HEK293 (cell line): ENCODE data around the gene KCNE3.

ENCODE experiments used
- CTCF ChIA-PET: fragments of 350-600 bp; formaldehyde crosslinking; extraction: SDS; loops from one replicate; lab custom pipeline; 2021; ENCODE audit warnings: antibody characterized with exemption; lab: Yijun Ruan, JAX
- POLR2A ChIA-PET: fragments of 300-600 bp; formaldehyde crosslinking; extraction: SDS; loops from one replicate; lab custom pipeline; 2020; ENCODE audit warnings: antibody characterized with exemption, inconsistent platforms; lab: Yijun Ruan, JAX
- H3K27ac ChIP-seq: fragments of 200-500 bp; sonication (Bioruptor generic); 2 replicates; pipeline ENCODE4 v1.5.1; 2014; ENCODE audit warnings: low read depth, low read length, control low read depth, inconsistent platforms; ENCODE audit errors: extremely low read depth
- H3K36me3 ChIP-seq, 2 experiments: fragments of 200-500 bp in 1 of 2; sonication (Bioruptor generic) in 1 of 2; 1 replicate in 1 of 2; 2 replicates in 1 of 2; pipeline ENCODE4 v1.5.1; 2014 to 2017; ENCODE audit warnings: inconsistent platforms in 2 of 2, low read length in 2 of 2; ENCODE audit not compliant: control insufficient read depth in 2 of 2, insufficient read depth in 1 of 2
- H3K4me1 ChIP-seq: fragments of 200-500 bp; sonication (Bioruptor generic); 2 replicates; pipeline ENCODE4 v1.5.1; 2014; ENCODE audit warnings: mild to moderate bottlenecking, low read length, inconsistent platforms; ENCODE audit not compliant: control insufficient read depth, insufficient read depth
- H3K4me3 ChIP-seq: 2 replicates; pipeline ENCODE4 v1.5.1; 2011; ENCODE audit warnings: low read depth, mild to moderate bottlenecking, control low read depth, low read length, moderate library complexity
- H3K9me3 ChIP-seq: fragments of 200-500 bp; sonication (Bioruptor generic); 2 replicates; pipeline ENCODE4 v1.5.1; 2014; ENCODE audit warnings: low read depth, low read length, inconsistent platforms; ENCODE audit not compliant: control insufficient read depth, insufficient read depth
- GLI2 ChIP-seq: fragments of 450-650 bp; formaldehyde crosslinking; IDR thresholded peaks from 2 replicates; pipeline ENCODE4; 2017; ENCODE audit warnings: missing biosample characterization, missing genetic modification characterization, low read depth, borderline replicate concordance
- INSM2 ChIP-seq: fragments of 450-650 bp; formaldehyde crosslinking; IDR thresholded peaks from 2 replicates; pipeline ENCODE4 v1.5.1; 2016; ENCODE audit warnings: missing biosample characterization, missing genetic modification characterization
- KLF8 ChIP-seq: fragments of 450-650 bp; formaldehyde crosslinking; IDR thresholded peaks from 2 replicates; pipeline ENCODE4 v1.5.1; 2016; ENCODE audit warnings: missing biosample characterization, missing genetic modification characterization
- KLF9 ChIP-seq: fragments of 450-650 bp; formaldehyde crosslinking; IDR thresholded peaks from 2 replicates; pipeline ENCODE4 v1.5.1; 2016; ENCODE audit warnings: missing biosample characterization, missing genetic modification characterization, low read depth
- PBX3 ChIP-seq: sonication (generic); formaldehyde crosslinking; IDR thresholded peaks from 2 replicates; pipeline ENCODE4 v1.8.1; 2022; ENCODE audit warnings: mild to moderate bottlenecking, moderate library complexity, missing genetic modification reagents
- REPIN1 ChIP-seq: fragments of 450-650 bp; formaldehyde crosslinking; IDR thresholded peaks from 2 replicates; pipeline ENCODE4 v1.5.1; 2017; ENCODE audit warnings: missing biosample characterization, missing genetic modification characterization, low read depth
- SP7 ChIP-seq: fragments of 450-650 bp; formaldehyde crosslinking; IDR thresholded peaks from 2 replicates; pipeline ENCODE4 v1.5.1; 2016; ENCODE audit warnings: missing biosample characterization, missing genetic modification characterization
- TRIM28 ChIP-seq: IDR thresholded peaks from 2 replicates; pipeline ENCODE4 v1.6.1; 2011; ENCODE audit warnings: low read length, control low read depth, borderline replicate concordance
- ZBTB10 ChIP-seq: fragments of 450-650 bp; formaldehyde crosslinking; IDR thresholded peaks from 2 replicates; pipeline ENCODE4 v1.5.1; 2016; ENCODE audit warnings: missing biosample characterization, missing genetic modification characterization
- ZFP69B ChIP-seq: fragments of 450-650 bp; formaldehyde crosslinking; IDR thresholded peaks from 2 replicates; pipeline ENCODE4 v1.5.1; 2016; ENCODE audit warnings: missing biosample characterization, missing genetic modification characterization
- ZNF114 ChIP-seq: fragments of 450-650 bp; formaldehyde crosslinking; IDR thresholded peaks from 2 replicates; pipeline ENCODE4 v1.5.0; 2017; ENCODE audit warnings: missing biosample characterization, missing genetic modification characterization
- ZNF148 ChIP-seq: fragments of 450-650 bp; formaldehyde crosslinking; IDR thresholded peaks from 2 replicates; pipeline ENCODE4 v1.5.0; 2017; ENCODE audit warnings: missing biosample characterization, missing genetic modification characterization, borderline replicate concordance
- ZNF169 ChIP-seq: fragments of 450-650 bp; formaldehyde crosslinking; IDR thresholded peaks from 2 replicates; pipeline ENCODE4 v1.5.1; 2016; ENCODE audit warnings: missing biosample characterization, missing genetic modification characterization
- ZNF202 ChIP-seq: fragments of 450-650 bp; formaldehyde crosslinking; IDR thresholded peaks from 2 replicates; pipeline ENCODE4 v1.5.1; 2016; ENCODE audit warnings: missing biosample characterization, missing genetic modification characterization, borderline replicate concordance
- ZNF560 ChIP-seq: fragments of 450-650 bp; formaldehyde crosslinking; IDR thresholded peaks from 2 replicates; pipeline ENCODE4 v1.5.1; 2017; ENCODE audit warnings: missing biosample characterization, missing genetic modification characterization, borderline replicate concordance
- ZNF561 ChIP-seq: fragments of 450-650 bp; IDR thresholded peaks from 2 replicates; pipeline ENCODE4 v1.5.1; 2018; ENCODE audit warnings: missing biosample characterization, missing genetic modification characterization, borderline replicate concordance
- ZNF600 ChIP-seq: fragments of 450-650 bp; formaldehyde crosslinking; IDR thresholded peaks from 2 replicates; pipeline ENCODE4 v1.5.1; 2016; ENCODE audit warnings: missing biosample characterization, missing genetic modification characterization
- ZNF610 ChIP-seq: fragments of 450-650 bp; formaldehyde crosslinking; IDR thresholded peaks from 2 replicates; pipeline ENCODE4 v1.5.1; 2016; ENCODE audit warnings: missing biosample characterization, missing genetic modification characterization, borderline replicate concordance
- ZNF704 ChIP-seq: fragments of 450-650 bp; formaldehyde crosslinking; IDR thresholded peaks from 2 replicates; pipeline ENCODE4 v1.5.1; 2016; ENCODE audit warnings: missing biosample characterization, missing genetic modification characterization
- ZNF707 ChIP-seq: fragments of 450-650 bp; formaldehyde crosslinking; IDR thresholded peaks from 2 replicates; pipeline ENCODE4 v1.5.1; 2016; ENCODE audit warnings: missing biosample characterization, missing genetic modification characterization
- ZNF747 ChIP-seq: fragments of 450-650 bp; formaldehyde crosslinking; IDR thresholded peaks from 2 replicates; pipeline ENCODE4 v1.5.1; 2016; ENCODE audit warnings: missing biosample characterization, missing genetic modification characterization
- ZNF76 ChIP-seq: fragments of 450-650 bp; formaldehyde crosslinking; IDR thresholded peaks from 2 replicates; pipeline ENCODE4; 2016; ENCODE audit warnings: low read depth, missing biosample characterization, missing genetic modification characterization, borderline replicate concordance

Gene KCNE3

GRCh38 chr11:74471037-74471436 is 3.7 kb upstream of the KCNE3 start:
- H3K4me3 ChIP-seq = no peak overlapping the region
- TF ChIP-seq ZNF704 = no peak
- TF ChIP-seq ZNF202 (tag by site-specific recombination) = no peak
- TF ChIP-seq ZNF560 (tag by site-specific recombination) = no peak
- TF ChIP-seq, all 188 proteins: peak for 0
- Histone ChIP-seq H3K4me1 (no peaks in the 10 kb centered on the region), H3K9me3 (no peaks in the 10 kb centered on the region), H3K36me3 (no peaks in the 10 kb centered on the region), H3K27ac (no peak overlapping the region)
- ChIA-PET CTCF (interaction anchor here (0.6 to 1.1 kb wide), 2 partner anchors 18 to 34 kb away, joined by 3 read pairs; no protein-coding TSS in a partner anchor), POLR2A (interaction anchor here (0.7 kb wide), 1 partner anchor 22 kb away, joined by 7 read pairs; the partner anchor contains the start of gene LIPT2)

GRCh38 chr11:74470526-74470925 is 3.2 kb upstream of the KCNE3 start:
- H3K36me3 ChIP-seq = no peaks in the 10 kb centered on the region
- H3K27ac ChIP-seq = no peak overlapping the region
- TF ChIP-seq ZNF76 (tag by site-specific recombination) (no peak), ZNF202 (tag by site-specific recombination) (no peak), INSM2 (tag by site-specific recombination) (no peak), KLF9 (tag by site-specific recombination) (no peak), ZNF148 (tag by site-specific recombination) (no peak), SP7 (tag by site-specific recombination) (no peak), ZNF561 (tag by site-specific recombination) (no peak), ZNF600 (tag by site-specific recombination) (no peak)
- no peak overlapping the region for H3K4me3 ChIP-seq
- ChIA-PET CTCF (interaction anchor here (0.6 to 1.1 kb wide), 3 partner anchors 17 to 34 kb away, joined by 3 read pairs; no protein-coding TSS in a partner anchor), POLR2A (interaction anchor here (0.7 kb wide), 1 partner anchor 22 kb away, joined by 7 read pairs; the partner anchor contains the start of gene LIPT2)
- no peaks in the 10 kb centered on the region for H3K9me3 ChIP-seq
- no peaks in the 10 kb centered on the region for H3K4me1 ChIP-seq

GRCh38 chr11:74468936-74469335 is 1.6 kb upstream of the KCNE3 start:
- CTCF ChIA-PET = interaction anchor here (0.6 kb wide), 1 partner anchor 18 kb away, joined by 4 read pairs; no protein-coding TSS in a partner anchor
- POLR2A ChIA-PET = interaction anchor here (0.7 kb wide), 1 partner anchor 24 kb away, joined by 7 read pairs; the partner anchor contains the start of gene LIPT2
- TF ChIP-seq TRIM28 (no peak), KLF8 (tag by site-specific recombination) (no peak), ZFP69B (tag by site-specific recombination) (no peak), ZNF169 (no peak), ZNF707 (no peak), REPIN1 (tag by site-specific recombination) (no peak), ZNF610 (tag by site-specific recombination) (no peak), ZBTB10 (tag by site-specific recombination) (no peak), ZNF747 (tag by site-specific recombination) (no peak), PBX3 (CRISPR knock-in tag) (no peak), GLI2 (tag by site-specific recombination) (no peak), ZNF114 (tag by site-specific recombination) (no peak)

More at GRCh38 chr11:74468936-74469335, 1.6 kb upstream of the KCNE3 start:
- H3K27ac ChIP-seq = no peak overlapping the region
- no peak overlapping the region for H3K4me3 ChIP-seq
- no peaks in the 10 kb centered on the region for H3K36me3 ChIP-seq
- H3K4me1 ChIP-seq = no peaks in the 10 kb centered on the region
- no peaks in the 10 kb centered on the region for H3K9me3 ChIP-seq
